Astrocyte of the hippocampus (primary cell): ENCODE data around the gene BHMT2.

Source experiments
- DNase-seq: peaks from one replicate; pipeline ENCODE4 v3.0.0; 2011; ENCODE audit warnings: low read depth, low spot score

Gene BHMT2

GRCh38 chr5:79062436-79062835, 7.1 kb upstream of the BHMT2 start:
- peak; percentile 13 for DNase-seq

- peak; percentile 17 for DNase-seq
Observed at GRCh38 chr5:79070350-79070667, 742 bp downstream of the BHMT2 start.

GRCh38 chr5:79074641-79075040, 5.1 kb downstream of the BHMT2 start:
- DNase-seq: no peak

- no peak for DNase-seq
Observed at GRCh38 chr5:79075646-79076426, 6.3 kb downstream of the BHMT2 start.

GRCh38 chr5:79076819-79077218, 7.3 kb downstream of the BHMT2 start:
- no peak for DNase-seq

GRCh38 chr5:79077680-79078365, 8.3 kb downstream of the BHMT2 start:
- no peak for DNase-seq

- no peak for DNase-seq
Observed at GRCh38 chr5:79080804-79081203, 11.2 kb downstream of the BHMT2 start.

- DNase-seq: no peak
Observed at GRCh38 chr5:79081779-79082178, 12.2 kb downstream of the BHMT2 start.

GRCh38 chr5:79086116-79086515, 16.5 kb downstream of the BHMT2 start:
- DNase-seq: peak; percentile 42

GRCh38 chr5:79088507-79088906, 18.9 kb downstream of the BHMT2 start:
- DNase-seq: no peak

GRCh38 chr5:79091064-79091463, 21.5 kb downstream of the BHMT2 start:
- DNase-seq: no peak

GRCh38 chr5:79093762-79094161, 24.2 kb downstream of the BHMT2 start:
- no peak for DNase-seq

GRCh38 chr5:79105868-79106267, 36.3 kb downstream of the BHMT2 start:
- DNase-seq: no peak

GRCh38 chr5:79107020-79107796, 37.6 kb downstream of the BHMT2 start:
- DNase-seq: no peak

GRCh38 chr5:79108086-79108485, 38.5 kb downstream of the BHMT2 start:
- no peak for DNase-seq

GRCh38 chr5:79108792-79109191, 39.2 kb downstream of the BHMT2 start:
- no peak for DNase-seq

GRCh38 chr5:79109527-79110492, 40.2 kb downstream of the BHMT2 start:
- no peak for DNase-seq

GRCh38 chr5:79111387-79111959, 41.9 kb downstream of the BHMT2 start, which contains the start of gene BHMT:
BHMT (plus strand) TSS chr5:79111809; CDS start chr5:79111886, 77 bp downstream.
- no peak for DNase-seq

- no peak for DNase-seq
Observed at GRCh38 chr5:79111960-79112702, 42.6 kb downstream of the BHMT2 start.

GRCh38 chr5:79112703-79113058, 43.1 kb downstream of the BHMT2 start:
- no peak for DNase-seq
